GM12891 (cell line): ENCODE data around the gene FGF6.
"Not testable (repeated sequence)": the region's sequence is repeated elsewhere in the genome, so short reads cannot be mapped to it uniquely, and the experiment has no call there.

Source experiments
- DNase-seq: peaks from one replicate; pipeline ENCODE4 v3.0.0; 2011; ENCODE audit warnings: low spot score; ENCODE audit not compliant: insufficient read length
- FAIRE-seq: peaks from 2 replicates; lab custom pipeline; 2011; peaks lifted over from hg19 to GRCh38; lab: Jason Lieb, UNC
- PAX5 ChIP-seq: IDR thresholded peaks from 2 replicates; pipeline ENCODE4 v1.6.1; 2011; ENCODE audit warnings: low read length, moderate library complexity, mild to moderate bottlenecking; ENCODE audit not compliant: insufficient read depth, severe bottlenecking
- POLR2A ChIP-seq: IDR thresholded peaks from 2 replicates; pipeline ENCODE4 v1.6.1; 2011; ENCODE audit warnings: low read depth, low read length, control low read depth
- POLR2AphosphoS5 ChIP-seq: IDR thresholded peaks from 2 replicates; pipeline ENCODE4 v1.6.1; 2011; ENCODE audit warnings: low read depth, low read length, control low read depth
- POU2F2 ChIP-seq: IDR thresholded peaks from 2 replicates; pipeline ENCODE4 v1.6.1; 2011; ENCODE audit warnings: low read depth, mild to moderate bottlenecking, control low read depth, low read length, moderate library complexity
- SPI1 ChIP-seq: IDR thresholded peaks from 2 replicates; pipeline ENCODE4 v1.6.1; 2011; ENCODE audit warnings: low read depth, low read length, control low read depth
- TAF1 ChIP-seq: IDR thresholded peaks from 2 replicates; pipeline ENCODE4 v1.6.1; 2011; ENCODE audit warnings: low read depth, low read length, control low read depth

FGF6 gene

GRCh38 chr12:4477129-4477528 is 31.5 kb upstream of the FGF6 start:
- no peak for FAIRE-seq
- no peak for DNase-seq
- TF ChIP-seq PAX5 (no peak), POLR2AphosphoS5 (no peak), POU2F2 (no peak), SPI1 (no peak), POLR2A (no peak), TAF1 (no peak)

- DNase-seq (no peak), FAIRE-seq (no peak)
- TF ChIP-seq TAF1 (no peak), POLR2AphosphoS5 (no peak), PAX5 (no peak), POLR2A (no peak), SPI1 (peak; percentile 27; the same call in 1 of the 2 replicates)
Observed at GRCh38 chr12:4472046-4472445, 26.4 kb upstream of the FGF6 start.

- no peak for FAIRE-seq
- no peak for DNase-seq
- TF ChIP-seq SPI1 (no peak), POU2F2 (no peak), TAF1 (no peak), POLR2AphosphoS5 (no peak), PAX5 (no peak), POLR2A (no peak)
Observed at GRCh38 chr12:4471256-4471655, 25.6 kb upstream of the FGF6 start.

GRCh38 chr12:4468994-4469393 is 23.4 kb upstream of the FGF6 start:
- DNase-seq, result no peak
- no peak for FAIRE-seq
- no peak for TF ChIP-seq POLR2AphosphoS5
- no peak for TF ChIP-seq PAX5
- no peak for TF ChIP-seq POU2F2

GRCh38 chr12:4460761-4461160 is 15.1 kb upstream of the FGF6 start:
- TF ChIP-seq SPI1, result no peak
- no peak for TF ChIP-seq POLR2AphosphoS5
- no peak for TF ChIP-seq TAF1
- TF ChIP-seq POU2F2, result no peak
- no peak for TF ChIP-seq POLR2A
- TF ChIP-seq PAX5, result no peak
- DNase-seq (no peak), FAIRE-seq (no peak)

- not testable (repeated sequence) for DNase-seq, FAIRE-seq
Observed at GRCh38 chr12:4455849-4456248, 10.2 kb upstream of the FGF6 start.

- DNase-seq, result no peak
- TF ChIP-seq PAX5 (no peak), POLR2AphosphoS5 (no peak), SPI1 (no peak), POU2F2 (no peak)
- FAIRE-seq, result no peak
Observed at GRCh38 chr12:4454315-4454860, 8.8 kb upstream of the FGF6 start.

GRCh38 chr12:4451694-4452093 is 6.1 kb upstream of the FGF6 start:
- FAIRE-seq (no peak), DNase-seq (no peak)
- TF ChIP-seq POLR2A, result no peak
- no peak for TF ChIP-seq POU2F2
- TF ChIP-seq SPI1, result no peak
- TF ChIP-seq POLR2AphosphoS5, result no peak
- TF ChIP-seq TAF1, result no peak
- no peak for TF ChIP-seq PAX5

GRCh38 chr12:4450551-4451112 is 5.0 kb upstream of the FGF6 start:
- no peak for DNase-seq
- TF ChIP-seq POLR2AphosphoS5, result no peak
- no peak for TF ChIP-seq TAF1
- TF ChIP-seq PAX5, result no peak
- TF ChIP-seq SPI1, result no peak
- no peak for TF ChIP-seq POU2F2
- no peak for TF ChIP-seq POLR2A
- FAIRE-seq, result no peak

- TF ChIP-seq PAX5, result no peak
- TF ChIP-seq SPI1, result no peak
- TF ChIP-seq POU2F2, result no peak
- TF ChIP-seq POLR2AphosphoS5, result no peak
- TF ChIP-seq POLR2A, result no peak
- TF ChIP-seq TAF1, result no peak
- DNase-seq (no peak), FAIRE-seq (no peak)
Observed at GRCh38 chr12:4449851-4450221, 4.2 kb upstream of the FGF6 start.
